Measurements from ENCODE around the gene DNM3. TPM values are rescaled to one million over a fixed set of nuclear protein-coding genes. Genes with fewer than 3 reads are reported as not detected.

DNM3 gene
- total and polyA plus RNA-seq, 9 of the 15 experiments (the other 6 are each of a cell fraction or from before 2014, with no cell fraction given), result 0.08 to 0.36 (median 0.22) TPM; not detected in 1

DNA sequence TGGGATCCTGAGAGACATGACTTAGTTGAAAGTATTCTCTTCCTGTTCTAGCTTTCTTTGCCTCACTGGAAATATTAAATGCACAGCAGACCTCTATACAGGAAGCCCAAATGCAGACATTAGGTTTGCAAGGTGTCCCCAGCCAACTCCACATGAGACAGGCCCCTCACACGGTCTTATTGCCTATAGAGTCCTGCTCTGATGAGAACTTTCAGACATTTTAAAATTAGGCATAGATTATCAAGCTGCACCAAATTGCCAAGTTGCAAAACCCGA lies 327.2 kb downstream of the DNM3 start:
- Histone ChIP-seq H4K20me1 (replicated peaks; ENCODE audit: control insufficient read depth, insufficient read depth, low read length) (no peaks in the 10 kb centered on the region), H3K79me2 (ENCODE audit: control insufficient read depth, insufficient read depth, low read length) (no peaks in the 10 kb centered on the region), H3K36me3 (ENCODE audit: control insufficient read depth, insufficient read depth, low read length) (no peaks in the 10 kb centered on the region), H3K9ac (ENCODE audit: insufficient read depth in 1 of 2, low read depth in 2 of 2, low read length in 2 of 2) (no peak overlapping the region), H3K9me3 (replicated peaks; ENCODE audit: control insufficient read depth, insufficient read depth, low read depth, low read length) (no peaks in the 10 kb centered on the region), H3K9me1 (ENCODE audit: control insufficient read depth, insufficient read depth, low read length) (no peaks in the 10 kb centered on the region), H3K4me2 (ENCODE audit: insufficient read depth, low read length) (no peak overlapping the region), H3K4me3 (no peak overlapping the region), H3K27me3 (ENCODE audit: control insufficient read depth in 2 of 2, insufficient read depth in 2 of 2, low read length in 2 of 2) (no peaks in the 10 kb centered on the region; a peak in 1 of 5 replicates), H3K4me1 (replicated peaks in 1 of 2; ENCODE audit: control insufficient read depth in 2 of 2, insufficient read depth in 2 of 2, low read length in 2 of 2) (no peaks in the 10 kb centered on the region), H3K27ac (ENCODE audit: extremely low read depth, low read depth, low read length) (no peak overlapping the region), H2AFZ (ENCODE audit: low read depth, low read length) (no peak overlapping the region)
- 0% methylated on average over 2 of the region's 2 CpGs for WGBS (ENCODE audit: insufficient coverage, low coverage, missing lambda C conversion rate)
- DNase-seq (ENCODE audit: extremely low read depth in 1 of 4, low spot score in 3 of 4) (no peak), FAIRE-seq (no peak), ATAC-seq (no peak)
- intact Hi-C loops (cut with micrococcal nuclease), result no loop called here
- TF ChIP-seq TCF3 (CRISPR knock-in tag; IDR thresholded peaks at IDR 0.05) (no peak), ATF7 (IDR thresholded peaks at IDR 0.05) (no peak), SPI1 (IDR thresholded peaks at IDR 0.05; ENCODE audit: borderline replicate concordance, low read depth, low read length) (no peak), ZBTB8A (IDR thresholded peaks at IDR 0.05; ENCODE audit: partially characterized antibody) (no peak), SIRT6 (IDR thresholded peaks at IDR 0.05; ENCODE audit: low read depth, low read length) (no peak), KLF1 (tag; IDR thresholded peaks at IDR 0.05) (no peak), CC2D1A (IDR thresholded peaks at IDR 0.05) (no peak), NR2F6 (CRISPR knock-in tag; IDR thresholded peaks at IDR 0.05) (no peak), POLR2G (IDR thresholded peaks at IDR 0.05; ENCODE audit: low read depth, low read length) (no peak), ZNF707 (CRISPR knock-in tag; conservative IDR thresholded peaks at IDR 0.05) (no peak)
- in situ Hi-C loops (cut with MboI), result no loop called here
- CTCF ChIA-PET (ENCODE audit: low intra/inter-chr PET ratio), result no interaction called here
- BruUV-seq (replicated peaks), result no TSS peak
- POLR2A ChIA-PET, result no interaction called here
